C1 segment of cervical spinal cord (tissue), 14 donors: ENCODE measurements around the gene PLCL1.

Source experiments
- DNase-seq, 14 donors: peaks; one replicate each; lab custom pipeline; 2025; lab: John Stamatoyannopoulos, UW

PLCL1 gene

DNA sequence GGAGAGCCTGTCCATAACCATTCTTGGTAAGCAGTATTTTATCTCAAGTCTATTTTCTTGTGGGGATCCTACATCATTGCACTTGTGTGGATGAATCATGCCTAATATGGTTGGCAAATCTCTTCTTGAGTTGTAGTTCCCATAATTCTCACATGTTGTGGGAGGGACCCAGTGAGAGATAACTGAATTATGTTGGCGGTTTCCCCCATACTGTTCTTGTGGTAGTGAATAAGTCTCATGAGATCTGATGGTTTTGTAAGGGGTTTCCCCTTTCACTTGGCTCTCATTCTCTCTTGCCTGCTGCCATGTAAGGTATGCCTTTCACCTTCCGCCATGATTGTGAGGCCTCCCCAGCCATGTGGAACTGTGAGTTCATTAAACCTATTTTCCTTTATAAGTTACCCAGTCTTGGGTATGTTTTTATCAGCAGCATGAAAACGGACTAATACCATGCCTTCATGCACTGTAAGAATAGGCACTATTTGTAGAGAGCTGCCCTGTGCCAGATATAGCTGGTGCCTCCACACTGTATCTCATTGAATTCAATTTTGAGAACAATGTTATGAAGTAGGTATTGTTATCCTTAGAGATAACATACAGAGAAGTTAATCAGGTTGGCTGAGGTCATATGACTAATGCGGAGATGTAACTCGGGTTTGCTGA lies 148.3 kb downstream of the PLCL1 start:
- no peak for DNase-seq

DNA sequence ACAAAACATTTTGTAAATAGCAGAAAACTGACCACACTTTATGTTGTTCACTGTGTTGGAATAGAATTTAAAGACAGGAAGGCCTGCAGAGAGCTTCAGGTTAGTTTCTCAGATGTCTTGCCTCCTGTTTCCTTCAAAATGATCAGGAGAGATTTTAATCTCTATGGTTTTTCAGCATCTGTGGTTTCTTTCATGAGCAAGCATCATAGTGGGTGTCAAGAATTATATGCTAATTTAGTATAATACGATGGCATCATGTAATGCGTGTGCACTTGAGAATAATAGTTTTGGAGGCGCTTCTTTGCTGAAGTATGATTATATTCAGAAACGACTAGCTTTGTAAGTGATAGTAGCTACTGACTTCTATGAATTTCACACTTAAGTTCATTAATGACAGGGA lies 149.9 kb downstream of the PLCL1 start:
- no peak for DNase-seq

DNA sequence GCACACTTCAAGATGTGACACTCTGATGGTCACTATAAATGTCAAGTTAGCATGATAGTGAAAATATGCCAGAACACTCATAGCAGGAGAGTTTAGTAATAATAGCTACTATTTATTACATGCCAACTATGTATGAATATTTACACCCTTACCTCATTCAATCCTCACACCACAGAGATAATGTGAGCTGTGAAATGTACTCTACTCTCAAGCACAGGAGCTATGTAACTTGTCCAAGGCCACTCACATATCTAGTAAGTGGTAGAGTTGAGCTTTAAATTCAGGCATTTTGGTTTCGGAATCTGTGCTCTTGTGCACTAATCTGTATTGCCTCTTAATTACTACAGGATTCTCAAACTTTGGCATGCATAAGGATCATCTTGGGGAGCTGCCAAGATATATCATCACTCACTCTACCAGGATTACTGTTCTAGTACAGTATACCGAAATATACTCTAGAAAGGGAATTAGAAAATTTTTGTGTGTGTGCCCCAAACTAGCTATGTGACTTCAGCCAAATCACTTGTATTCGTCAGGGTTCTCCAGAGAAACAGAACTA lies 154.3 kb downstream of the PLCL1 start:
- no peak for DNase-seq

DNA sequence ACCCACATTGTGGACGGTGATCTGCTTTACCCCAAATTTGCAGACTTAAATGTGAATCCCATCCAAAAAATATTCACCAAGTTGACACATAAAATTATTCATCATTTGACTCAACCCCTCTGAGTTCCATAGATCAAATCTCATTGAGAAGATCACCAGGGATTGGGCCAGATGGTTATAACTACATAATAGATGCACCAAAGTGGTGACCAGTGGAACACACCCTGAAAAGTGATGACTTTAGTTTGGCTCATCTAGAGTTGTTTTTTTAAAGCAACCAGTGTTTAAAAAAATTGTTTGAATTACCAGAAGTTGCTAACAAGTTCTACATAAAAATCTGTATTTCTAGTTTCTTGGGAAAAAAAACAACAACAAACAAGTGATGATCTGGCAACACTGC lies 155.0 kb downstream of the PLCL1 start:
- DNase-seq = no peak

DNA sequence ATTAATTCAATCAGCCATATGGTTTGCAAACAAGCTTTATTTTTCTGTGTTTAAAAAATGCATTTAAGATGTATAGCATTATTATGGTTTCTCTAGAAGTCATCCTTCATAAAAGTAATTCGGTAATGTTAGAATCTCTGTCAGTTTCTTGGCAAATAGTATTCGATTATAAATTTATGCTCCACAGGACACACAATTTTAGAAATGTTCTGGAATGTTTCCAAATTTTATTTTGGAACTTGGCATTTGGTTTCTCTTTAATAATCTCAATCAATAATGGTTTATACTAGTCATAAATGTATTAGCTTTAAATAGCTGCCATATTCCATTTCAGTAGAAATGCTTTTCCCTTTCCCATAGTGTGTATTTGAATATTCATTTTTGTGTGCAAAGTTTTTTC lies 156.4 kb downstream of the PLCL1 start:
- DNase-seq = no peak

DNA sequence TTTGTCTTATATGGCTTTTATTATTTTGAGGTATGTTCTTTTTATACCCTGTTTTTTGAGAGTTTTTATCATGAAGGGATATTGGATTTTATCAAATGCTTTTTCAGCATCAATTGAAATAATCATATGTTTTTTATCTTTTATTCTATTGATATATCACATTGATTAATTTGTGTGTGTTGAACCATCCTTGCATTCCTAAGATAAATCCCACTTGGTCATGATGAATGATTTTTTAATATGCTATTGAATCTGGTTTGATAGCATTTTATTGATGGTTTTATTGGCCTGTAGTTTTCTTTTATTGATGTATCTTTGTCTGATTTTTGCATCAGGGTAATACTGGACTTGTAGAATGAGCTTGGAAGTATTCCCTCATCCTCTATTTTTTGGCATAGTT lies 160.3 kb downstream of the PLCL1 start:
- no peak for DNase-seq

DNA sequence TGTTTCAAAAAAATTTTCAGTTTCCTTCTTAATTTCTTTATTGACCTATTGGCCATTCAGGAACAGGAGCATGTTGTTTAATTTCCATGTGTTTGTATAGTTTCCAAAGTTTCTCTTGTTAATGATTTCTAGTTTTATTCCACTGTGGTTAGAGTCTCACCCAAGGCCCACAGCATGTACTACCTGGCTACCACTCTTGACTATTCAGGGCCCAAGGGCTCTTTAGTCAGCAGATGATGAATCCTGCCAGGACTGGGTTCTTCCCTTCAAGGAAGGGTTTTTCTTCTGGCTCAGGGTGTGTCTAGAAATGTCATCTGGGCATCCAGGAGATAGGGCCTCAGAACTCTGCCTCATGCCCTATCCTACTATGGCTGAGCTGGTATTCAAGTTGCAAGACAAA lies 161.4 kb downstream of the PLCL1 start:
- no peak for DNase-seq

DNA sequence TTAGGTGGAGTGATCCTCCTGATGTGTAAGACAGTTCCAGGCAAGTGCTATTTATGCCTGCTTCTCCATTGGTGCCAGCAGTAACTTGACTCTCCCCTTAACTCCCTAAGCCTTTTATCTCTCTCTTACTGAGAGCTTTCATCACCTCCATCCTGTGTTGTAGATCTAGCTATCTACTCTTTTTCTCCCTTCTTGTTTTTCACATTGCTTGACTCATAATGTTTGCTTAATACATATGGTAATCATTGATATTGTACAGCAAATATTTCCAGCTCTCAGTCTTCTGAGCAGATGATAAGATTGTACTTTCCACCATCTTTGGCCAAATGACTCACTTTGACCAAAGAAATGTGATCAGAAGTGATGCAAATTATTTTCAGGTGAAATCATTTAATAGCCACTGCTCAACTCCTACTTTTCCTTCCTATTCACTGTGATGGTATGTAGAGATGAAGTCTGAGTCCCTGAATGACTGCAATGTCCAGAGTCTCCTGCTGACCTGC lies 165.0 kb downstream of the PLCL1 start:
- DNase-seq = no peak

DNA sequence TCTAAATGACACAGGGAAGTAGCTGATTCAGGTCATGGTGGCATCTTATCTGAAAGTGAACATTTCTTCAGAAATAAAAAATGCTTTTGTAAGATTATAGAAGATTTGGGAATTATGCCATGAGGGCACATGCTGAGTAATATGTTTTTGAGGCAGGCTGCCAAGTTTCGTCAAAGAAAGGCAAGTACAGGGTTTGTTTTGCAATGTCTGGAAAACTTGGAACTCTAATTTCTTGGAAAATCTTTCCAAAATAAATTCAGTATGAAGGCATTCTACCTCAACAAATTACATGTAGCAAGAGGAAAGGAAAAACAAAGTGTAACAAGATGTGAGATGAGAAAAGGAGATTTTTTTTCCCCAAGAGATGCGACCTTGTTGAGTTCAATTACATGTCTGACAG lies 167.7 kb downstream of the PLCL1 start:
- no peak for DNase-seq

DNA sequence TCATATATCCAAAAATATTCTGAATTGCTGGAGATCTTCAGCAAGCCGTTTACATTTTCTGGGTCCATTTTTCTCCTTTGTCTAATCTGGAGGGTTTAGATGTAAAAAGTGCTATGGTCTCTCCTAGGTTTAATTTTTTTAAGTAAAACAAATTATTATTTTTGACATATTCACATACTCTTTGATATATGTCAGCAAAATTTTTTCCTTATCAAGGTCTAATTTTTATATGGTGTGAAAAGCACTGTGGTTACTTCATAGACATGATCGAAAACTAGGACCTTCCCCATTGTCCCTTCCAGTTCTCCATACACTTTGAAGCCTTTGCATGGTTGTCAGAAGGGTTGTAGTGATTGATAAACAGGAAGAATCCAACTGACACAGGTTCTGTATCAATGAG lies 168.2 kb downstream of the PLCL1 start:
- no peak for DNase-seq

DNA sequence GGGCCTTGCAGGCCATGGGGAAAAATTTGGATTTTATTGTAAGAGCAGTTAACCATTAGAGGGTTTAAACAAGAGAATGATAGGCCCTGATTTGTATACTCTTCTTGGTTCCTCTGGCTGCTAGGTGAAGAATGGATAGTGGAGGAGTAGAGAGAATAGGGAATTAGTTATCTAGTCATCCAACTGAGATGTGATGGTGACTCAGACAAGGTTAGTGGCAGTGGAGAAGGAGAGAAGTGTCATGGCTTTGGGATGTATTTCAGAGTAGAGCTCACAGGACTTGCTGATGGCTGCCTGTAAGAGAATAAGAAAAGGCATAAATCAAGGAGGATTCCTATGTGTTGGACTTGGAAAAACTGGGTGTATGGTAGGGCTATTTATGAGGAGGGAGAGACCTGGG lies 169.4 kb downstream of the PLCL1 start:
- DNase-seq = no peak

DNA sequence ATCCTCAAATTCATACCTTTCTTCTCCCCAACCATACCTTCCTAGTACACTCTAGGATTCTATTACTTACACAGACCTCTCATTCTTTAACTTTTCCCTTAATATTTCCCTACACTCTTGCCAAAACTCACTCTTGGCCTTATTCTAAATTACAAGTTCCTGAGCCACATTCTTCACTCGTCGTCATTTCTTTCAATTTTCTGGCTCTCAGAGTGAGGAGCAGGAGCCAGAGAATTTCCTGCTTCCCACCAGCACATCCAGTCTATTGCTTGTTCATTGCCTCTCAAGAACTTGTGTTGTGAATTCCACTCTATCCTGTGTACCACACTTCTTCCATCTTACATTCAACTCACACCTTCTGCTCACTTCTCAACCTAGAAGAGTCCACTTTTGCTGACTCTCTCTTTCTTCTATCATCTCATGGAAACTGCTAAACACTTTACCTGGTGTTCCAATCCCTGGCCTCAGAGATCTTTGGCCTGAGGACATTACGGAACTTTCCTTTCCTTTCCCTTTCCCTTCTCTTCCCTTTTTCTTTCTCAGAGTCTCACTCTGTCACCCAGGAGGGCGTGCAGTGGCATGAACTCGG lies 171.6 kb downstream of the PLCL1 start:
- DNase-seq = no peak

DNA sequence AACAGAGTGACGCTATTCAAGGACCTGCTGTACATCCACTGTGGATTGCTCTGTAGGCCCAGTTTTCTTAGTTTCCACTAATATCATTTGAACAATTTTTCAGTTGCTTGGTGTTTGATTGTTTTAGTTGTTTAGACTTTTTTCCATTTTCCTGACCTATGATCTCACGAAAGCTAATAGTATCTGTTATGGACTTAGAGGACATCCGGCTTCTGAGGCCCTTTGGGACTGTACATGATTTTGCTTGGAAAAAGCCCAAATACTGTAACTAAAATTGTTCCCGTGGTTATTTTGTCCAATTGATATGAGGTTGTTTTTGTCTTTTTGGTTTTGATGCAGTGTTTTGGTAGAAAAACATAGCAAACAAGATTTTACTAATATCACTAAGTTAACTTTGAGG lies 174.6 kb downstream of the PLCL1 start:
- no peak for DNase-seq

DNA sequence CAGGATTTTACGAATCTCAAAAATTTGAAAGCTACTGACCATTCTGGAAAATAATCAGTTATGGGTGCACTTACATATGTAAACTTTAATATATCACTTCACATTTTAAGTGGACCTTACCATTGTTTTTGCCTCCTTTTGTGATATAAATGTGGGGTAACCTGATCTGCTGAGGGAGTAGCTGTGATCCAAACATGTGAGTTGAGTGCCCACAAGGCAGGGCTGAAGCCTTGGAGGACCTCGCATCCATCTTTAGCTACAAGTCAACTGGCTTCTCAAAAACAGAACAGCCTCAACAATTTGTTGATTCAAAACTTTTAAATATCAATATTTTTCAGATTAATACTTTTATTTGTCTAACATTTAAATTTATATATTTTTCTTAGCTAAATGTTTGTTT lies 178.2 kb downstream of the PLCL1 start:
- no peak for DNase-seq

DNA sequence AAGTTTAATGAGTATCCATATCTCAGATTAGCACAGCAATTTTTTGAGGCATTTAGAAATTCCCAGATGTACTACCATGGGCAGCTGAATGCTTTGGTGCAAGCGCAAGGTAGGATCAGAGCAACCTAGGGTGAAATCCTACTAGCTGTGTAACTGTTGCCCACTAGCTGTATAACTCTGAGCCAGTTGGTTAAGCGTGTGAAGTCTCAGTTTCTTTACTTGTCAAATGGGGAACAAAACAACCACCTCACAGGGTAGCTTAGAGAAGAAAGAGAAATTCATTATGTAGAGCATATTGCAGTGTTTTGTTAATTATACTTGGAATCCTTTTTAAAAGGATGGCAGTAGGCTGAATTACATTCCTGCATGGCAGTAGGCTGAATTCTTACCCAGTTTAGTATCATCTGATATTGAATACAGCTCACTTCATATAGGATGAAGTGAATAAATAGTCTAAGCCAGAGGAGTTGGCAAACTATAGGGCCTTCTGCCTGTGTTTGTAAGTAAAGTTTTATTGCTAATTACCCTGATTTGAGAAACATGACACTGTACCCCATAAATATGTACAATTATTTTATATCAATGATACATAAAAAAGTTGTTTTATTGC lies 180.7 kb downstream of the PLCL1 start:
- no peak for DNase-seq

DNA sequence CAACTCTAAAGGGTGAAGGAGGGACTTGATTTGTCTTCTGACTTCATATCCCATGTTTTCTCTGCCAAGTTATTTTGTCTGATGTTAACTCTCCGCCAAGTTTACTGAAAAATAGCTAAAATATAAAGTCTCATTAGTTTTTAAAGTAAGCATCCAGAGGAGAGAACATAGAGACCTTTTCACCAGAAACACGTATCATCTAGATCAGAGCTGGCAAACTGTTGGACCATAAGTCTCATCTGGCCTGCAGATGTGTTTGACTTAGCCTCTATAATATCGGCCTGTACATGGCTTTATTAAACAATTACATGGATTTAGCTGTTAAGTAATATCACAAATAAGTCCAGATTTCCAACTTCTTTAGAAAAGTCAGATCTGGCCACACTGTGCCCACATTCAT lies 182.6 kb downstream of the PLCL1 start:
- DNase-seq = no peak

DNA sequence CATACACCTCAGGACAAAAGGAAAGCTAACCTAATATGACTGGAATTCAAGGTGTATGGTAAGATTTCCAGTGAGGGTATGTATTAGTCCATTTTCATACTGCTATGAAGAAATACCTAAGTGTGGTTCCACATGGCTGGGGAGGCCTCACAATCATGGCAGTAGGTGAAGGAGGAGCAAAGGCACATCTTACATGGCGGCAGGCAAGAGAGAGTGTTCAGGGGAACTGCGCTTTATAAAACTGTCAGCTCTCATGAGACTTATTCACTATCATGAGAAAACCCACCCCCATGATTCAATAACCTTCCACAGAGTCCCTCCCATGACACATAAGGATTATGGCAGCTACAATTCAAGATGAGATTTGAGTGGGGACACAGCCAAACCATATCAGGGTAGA lies 186.0 kb downstream of the PLCL1 start:
- DNase-seq = no peak

DNA sequence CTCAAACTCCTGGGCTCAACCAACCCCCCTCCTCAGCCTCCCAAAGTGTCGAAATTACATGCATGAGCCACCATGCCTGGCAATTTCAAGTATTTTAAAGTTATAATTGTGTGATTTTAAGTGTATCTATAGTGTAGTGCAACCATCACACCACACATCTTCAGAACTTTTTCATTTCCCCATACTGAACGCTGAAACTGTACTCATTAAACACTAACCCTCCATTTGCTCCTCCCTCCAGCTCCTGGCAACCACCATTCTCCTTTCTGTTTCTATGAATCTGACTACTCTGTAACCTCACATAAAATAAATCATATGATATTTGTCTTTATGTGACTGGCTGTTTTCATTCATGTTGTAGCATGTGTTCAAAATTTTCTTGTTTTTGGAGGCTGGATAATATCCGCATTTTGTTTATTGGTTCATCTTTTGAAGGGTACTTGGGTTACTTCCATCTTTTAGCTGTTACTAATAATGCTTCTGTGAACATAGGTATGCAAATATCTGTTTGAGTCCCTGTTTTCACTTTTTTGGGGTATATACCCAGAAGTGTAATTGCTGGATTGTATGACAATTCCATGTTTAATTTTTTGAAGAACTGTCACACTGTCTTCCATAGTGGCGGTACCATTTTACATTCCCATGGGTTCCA lies 188.2 kb downstream of the PLCL1 start:
- DNase-seq = no peak

DNA sequence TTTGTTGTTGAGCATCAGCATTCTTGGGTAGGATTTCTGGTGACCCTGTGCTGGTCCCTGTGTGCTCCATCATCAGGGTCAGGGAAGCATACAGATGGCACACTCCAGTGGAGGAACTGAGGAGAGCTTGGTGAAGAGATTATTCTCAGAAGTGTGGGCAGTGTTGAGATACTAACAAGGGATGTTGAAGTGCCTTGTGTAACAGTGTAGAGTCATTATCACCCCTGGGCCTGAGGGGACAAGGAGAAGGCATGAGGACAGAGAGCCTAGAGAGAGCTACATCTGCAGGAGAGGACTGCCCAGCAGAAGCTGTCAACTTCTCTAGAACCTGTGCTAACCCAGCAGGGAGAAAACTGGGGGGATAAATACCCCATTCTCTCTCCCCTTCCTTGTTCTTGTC lies 189.0 kb downstream of the PLCL1 start:
- no peak for DNase-seq

DNA sequence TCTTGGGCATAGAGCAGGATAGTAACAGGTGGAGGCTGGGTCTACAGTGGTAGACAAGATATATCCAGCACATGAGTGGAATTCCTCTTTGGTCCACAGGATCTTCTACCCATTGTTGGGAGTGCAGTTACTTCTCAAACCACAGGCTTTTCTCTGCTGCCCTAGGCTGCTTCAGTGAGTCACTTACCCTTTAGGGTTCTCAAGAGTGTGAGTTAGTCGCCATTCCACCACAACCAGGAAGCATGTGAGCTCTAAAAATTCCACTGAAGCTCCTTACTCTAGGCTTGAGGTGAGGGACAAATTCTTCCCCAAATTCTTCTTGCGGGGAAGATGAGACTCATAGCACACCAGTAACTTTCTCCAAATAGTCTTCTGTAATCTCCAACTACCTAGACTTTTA lies 189.4 kb downstream of the PLCL1 start:
- DNase-seq = no peak

DNA sequence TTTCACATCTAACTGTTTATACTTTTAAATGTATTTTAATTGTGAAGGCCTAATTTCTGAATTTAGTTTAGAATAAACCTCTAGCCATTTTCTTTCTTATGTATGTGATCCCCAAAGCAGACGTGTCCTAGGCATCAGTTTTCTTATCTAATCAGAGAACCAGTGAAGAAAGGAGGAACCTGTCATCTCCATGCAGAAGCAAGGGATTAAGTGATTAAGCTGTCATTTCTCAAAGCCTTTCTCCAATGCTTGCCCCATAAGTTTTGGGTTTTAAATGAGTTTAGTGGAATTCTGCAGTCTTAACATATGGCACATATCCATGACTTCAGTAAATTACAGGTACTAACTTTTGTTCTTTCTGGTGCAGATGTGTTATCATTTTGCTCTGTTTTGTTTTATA lies 190.4 kb downstream of the PLCL1 start:
- DNase-seq = no peak

DNA sequence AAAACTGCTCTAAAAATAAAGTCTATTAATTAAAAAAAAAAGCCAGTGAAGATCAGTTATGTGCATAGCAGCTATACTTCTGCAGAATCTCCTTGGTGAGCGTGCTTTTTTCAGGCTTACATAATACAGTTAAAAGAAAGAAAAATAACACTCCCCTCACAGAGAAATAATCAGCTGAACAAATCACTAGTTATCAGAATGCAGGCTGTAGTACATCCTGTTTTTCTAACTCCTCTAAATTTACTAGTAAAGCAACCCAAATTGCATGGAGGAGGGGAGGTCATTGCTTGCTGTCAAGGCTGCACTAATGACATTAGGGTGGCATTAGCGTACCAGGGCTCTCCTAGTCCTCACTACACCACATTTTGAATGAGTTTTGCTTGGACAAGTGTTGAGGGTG lies 192.2 kb downstream of the PLCL1 start:
- DNase-seq = no peak
